Activated CD4-positive, alpha-beta T cell treated with anti-CD3 and anti-CD28 coated beads for 24 hours (primary cell): ENCODE results near the gene GPAT2.
"Not testable (repeated sequence)": the region's sequence is repeated elsewhere in the genome, so short reads cannot be mapped to it uniquely, and the experiment has no call there.

ENCODE experiments used
- DNase-seq, 2 donors: peaks; one replicate each; pipeline ENCODE4 v3.0.0-alpha.2; 2020; ENCODE audit warnings: low read depth in 2 of 2

GPAT2 gene

GRCh38 chr2:96024336-96025193, 10.2 kb downstream of the GPAT2 start:
- DNase-seq: no peak

GRCh38 chr2:96023701-96024100, 11.0 kb downstream of the GPAT2 start:
- not testable (repeated sequence) for DNase-seq

- DNase-seq: peak; percentile 62 to 71
Measured at GRCh38 chr2:96022701-96023447, 11.8 kb downstream of the GPAT2 start.

DNA sequence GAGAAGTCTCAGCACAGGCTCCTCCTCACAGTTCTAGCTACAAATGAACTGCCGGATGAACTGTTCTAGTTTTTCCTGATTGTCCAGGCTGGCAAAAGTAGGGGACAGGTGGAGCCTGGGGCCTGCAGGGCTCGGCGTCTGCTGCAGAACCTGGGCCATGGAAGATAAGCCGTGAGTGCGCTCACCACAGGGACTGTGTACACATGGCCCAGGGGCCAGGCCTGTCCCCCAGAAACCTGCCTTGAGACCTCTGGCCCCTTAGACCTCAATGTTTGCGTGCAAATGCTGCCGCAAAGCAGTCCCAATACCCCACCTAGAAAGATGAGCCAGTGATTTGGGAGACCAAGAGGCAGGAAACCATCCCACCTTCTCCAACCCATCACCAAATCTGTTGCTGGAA, 12.6 kb downstream of the GPAT2 start:
- not testable (repeated sequence) for DNase-seq

GRCh38 chr2:96021142-96021541, 13.6 kb downstream of the GPAT2 start:
- not testable (repeated sequence) for DNase-seq

GRCh38 chr2:96019909-96020590, 14.7 kb downstream of the GPAT2 start:
- not testable (repeated sequence) for DNase-seq

GRCh38 chr2:96016321-96016720, 18.4 kb downstream of the GPAT2 start:
- DNase-seq: not testable (repeated sequence)

DNA sequence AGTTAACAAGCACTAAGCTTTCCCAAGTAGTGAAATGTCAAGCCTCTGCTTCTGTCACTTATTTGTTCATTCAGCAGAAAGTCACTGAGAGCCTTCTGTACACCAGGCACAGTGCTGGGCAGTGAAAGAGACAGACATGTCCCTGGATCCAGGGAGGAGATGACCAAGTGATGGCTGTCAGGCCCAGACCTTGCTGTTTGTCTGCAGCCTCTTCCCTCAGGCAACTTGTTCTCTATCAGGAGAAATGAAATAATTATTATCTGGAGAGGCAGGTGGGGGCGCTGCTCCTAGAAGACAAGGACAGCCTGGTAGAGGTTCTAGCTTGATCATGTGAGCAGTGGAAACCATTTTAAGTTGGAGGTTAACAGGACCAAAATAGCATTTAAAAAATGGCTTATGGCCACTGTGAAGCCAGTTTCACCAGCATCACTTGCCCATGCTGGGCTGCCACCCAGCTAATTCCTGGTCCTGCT, 21.9 kb downstream of the GPAT2 start:
- DNase-seq: not testable (repeated sequence)

DNA sequence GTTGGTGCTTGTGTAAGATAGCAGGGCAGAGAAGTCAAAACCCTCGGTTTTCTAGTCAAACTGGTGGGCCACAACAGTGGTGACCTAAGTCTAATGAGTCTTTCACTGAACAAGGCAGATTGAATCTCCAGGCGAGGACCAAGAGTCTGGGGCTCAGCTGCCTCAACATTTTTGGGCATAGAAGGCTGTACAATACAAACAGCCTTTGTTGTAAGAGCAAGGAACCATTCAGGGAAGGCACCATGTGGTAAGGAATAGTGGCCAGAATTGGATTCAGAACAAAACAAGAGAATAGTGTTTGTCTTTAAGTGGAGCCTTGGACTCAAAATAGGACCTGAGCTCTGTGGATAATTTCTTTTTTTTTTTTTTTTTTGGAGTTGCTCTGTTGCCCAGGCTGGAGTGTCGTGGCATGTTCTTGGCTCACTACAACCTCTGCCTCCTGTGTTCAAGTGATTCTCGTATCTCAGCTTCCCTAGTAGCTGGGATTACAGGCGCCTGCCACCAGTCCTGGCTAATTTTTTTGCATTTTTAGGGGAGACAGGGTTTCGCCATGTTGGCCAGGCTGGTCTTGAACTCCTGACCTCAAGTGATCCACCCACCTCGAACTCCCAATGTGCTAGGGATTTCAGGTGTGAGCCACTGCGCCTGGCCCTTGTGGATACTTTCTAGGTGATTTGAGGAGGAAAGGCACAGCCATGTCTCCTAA, 22.5 kb downstream of the GPAT2 start:
- DNase-seq: not testable (repeated sequence)

GRCh38 chr2:96011129-96011455, 23.6 kb downstream of the GPAT2 start:
- not testable (repeated sequence) for DNase-seq

DNA sequence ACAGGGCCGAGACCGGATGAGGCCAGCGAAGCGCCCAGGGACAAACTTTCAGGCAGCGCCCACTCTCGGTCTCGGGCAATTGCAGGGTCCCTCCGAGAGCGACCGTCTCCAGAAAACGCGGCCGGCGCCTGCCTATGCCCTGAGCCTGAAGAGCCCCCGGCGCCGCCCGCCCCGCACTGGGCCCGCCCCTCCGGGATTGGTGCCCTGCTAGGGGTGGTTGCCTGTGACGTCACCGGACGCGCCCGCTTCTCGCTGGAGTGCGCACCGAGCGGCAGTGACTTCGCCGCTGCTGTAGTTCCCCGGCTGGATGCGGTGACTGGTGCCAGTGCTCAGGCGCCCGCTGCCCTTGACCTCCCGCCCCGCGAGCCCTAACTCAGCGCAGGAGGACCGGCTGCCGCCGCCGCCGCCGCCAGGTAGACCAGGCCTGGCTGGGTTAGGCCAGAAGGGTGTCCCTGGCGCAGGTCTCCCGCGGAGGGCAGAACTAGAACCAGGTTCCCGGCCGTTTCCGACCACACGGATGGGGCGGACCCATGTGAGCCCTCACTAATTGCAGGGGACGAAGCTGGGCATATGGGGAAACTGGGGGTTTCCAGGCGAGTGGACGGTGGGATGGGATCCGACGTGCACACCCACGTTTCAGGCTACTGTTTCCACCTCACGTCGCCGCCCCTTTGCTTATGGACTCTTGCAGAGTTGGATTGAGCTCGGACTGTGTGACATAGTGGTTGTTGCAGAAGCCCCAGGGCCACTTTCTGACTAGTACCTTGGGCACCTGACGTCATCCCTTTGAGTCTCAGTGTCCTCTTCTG, 24.2 kb downstream of the GPAT2 start:
- DNase-seq: peak; percentile 92 to 98

DNA sequence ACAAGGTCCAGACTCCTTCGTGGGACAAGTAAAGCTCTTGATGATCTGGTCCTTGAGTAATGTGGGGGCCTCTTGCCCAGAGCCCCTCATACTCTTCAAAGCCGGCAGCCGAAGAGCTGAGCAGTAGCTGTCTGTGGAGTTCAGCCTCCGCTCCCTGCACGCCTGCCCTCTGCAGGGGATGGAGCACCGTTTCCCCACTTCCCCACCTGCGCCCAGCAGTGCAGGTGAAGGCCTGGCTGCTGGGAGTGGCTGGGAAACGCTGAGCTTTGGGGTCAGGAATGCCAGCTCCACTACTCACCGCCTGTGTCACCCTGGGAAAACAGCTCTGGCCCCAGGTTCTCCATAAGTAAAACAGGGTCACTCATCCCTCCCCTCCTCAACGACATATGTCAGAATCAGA, 24.9 kb downstream of the GPAT2 start:
- not testable (repeated sequence) for DNase-seq

DNA sequence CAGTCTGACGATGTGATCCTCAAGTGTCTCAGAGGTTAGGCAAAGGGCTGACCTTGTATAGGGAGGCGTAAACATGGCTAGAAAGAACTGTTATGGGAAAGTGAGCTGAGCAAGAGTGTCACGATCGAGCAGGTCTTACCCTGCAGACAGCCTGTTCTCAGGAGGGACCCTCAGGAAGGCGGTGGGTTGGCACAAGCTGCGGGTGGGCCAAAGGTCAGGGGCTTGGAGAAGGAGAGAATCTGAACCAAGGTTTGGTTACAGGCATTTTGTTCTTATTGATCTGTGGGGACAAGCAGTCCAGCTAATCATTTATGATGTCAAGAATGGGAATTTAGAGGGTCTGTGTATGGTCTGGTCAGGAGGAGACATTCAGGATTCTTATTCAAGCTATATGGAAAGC, 26.7 kb downstream of the GPAT2 start:
- DNase-seq: not testable (repeated sequence)

DNA sequence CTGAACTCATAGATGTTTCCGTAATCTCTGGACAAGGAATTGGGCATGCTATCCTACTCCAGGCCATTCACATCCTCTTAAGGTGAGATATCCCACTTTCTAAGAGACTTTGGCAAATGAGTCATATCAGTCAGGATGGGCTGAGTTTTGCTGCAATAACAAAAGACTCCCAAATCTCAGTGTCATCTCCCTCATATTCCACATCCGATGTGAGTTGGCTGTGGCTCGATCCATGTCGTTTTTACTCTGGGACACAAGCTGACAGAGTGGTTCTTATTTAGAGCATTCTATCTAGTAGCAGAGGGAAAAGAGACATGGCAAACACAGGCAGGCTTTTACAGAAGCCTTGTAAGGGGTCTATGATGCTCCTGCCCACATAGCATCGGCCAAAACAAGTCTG, 28.5 kb downstream of the GPAT2 start:
- DNase-seq: not testable (repeated sequence)

DNA sequence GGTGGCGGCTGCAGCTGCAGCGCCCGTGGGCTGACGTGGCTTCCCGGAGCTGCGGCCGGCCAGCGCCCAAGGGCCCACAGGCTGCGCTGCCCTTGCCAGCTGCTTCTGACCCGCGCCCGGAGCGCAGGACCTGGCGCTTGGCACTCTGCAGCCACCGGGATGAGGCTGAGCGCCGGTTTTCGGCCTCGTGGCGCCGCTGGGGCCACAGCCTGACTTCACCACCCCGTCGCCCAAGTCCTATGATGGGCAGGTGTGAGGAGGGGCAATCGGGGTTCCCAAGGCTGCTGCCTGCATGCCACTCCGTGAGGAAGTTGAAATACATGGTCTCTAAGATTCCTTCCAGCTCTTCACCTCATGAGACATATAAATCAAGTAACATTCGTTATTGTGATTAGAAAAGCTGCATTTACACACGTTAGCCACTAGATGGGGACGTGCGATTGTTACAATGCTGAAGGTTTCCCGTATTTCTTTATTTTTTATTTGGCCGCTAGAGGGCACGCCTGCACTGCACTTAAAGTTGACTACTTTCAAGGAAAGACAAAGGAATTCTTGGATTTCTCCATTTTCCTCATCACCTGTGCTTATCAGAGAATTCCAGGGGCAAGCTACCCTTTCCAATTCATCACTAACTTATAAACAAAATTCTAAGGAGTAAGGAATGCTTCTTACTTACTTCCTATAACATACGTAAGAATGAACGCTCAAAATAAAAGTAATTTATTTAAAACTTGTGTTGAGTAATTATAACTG, 42.0 kb downstream of the GPAT2 start:
- peak in 1 of 2 donors; percentile 38 for DNase-seq

- DNase-seq: not testable (repeated sequence)
Measured at GRCh38 chr2:95992102-95992501, 42.6 kb downstream of the GPAT2 start.

- DNase-seq: peak in 1 of 2 donors; percentile 6
Measured at GRCh38 chr2:95991351-95992094, 43.2 kb downstream of the GPAT2 start, which contains the start of gene ANKRD36C. Gene ANKRD36C (minus strand): TSS chr2:95991824. CDS start chr2:95991708, 116 bp downstream.

DNA sequence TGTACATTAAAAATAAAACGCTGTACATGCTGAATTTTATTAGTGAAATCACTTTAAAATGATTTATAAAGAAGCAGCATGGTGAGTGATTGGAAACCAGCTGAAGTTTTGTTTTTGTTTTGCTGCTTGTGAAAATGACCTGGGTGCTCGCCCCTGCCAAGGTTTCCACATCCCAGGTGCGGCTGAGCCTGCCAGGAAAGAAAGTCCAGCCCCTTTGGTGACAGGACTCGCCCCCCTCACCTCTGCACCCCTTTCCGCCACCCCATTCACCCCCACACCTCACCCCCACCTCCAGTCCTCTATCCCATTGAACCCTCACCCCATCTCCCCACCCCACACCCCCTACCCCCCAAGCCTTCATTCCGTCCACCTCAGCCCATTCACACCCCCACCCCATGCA, 43.8 kb downstream of the GPAT2 start:
- not testable (repeated sequence) for DNase-seq
